NCI-H2107 treated with DMSO at 0.1 percent for 48 hours (cell line): ENCODE measurements around the gene TMEM161B.
"Not testable (repeated sequence)": the region's sequence is repeated elsewhere in the genome, so short reads cannot be mapped to it uniquely, and the experiment has no call there.

Experiments
- DNase-seq: peaks from one replicate; lab custom pipeline; 2025; ENCODE audit not compliant: unreplicated experiment; lab: John Stamatoyannopoulos, UW

The TMEM161B gene

DNA sequence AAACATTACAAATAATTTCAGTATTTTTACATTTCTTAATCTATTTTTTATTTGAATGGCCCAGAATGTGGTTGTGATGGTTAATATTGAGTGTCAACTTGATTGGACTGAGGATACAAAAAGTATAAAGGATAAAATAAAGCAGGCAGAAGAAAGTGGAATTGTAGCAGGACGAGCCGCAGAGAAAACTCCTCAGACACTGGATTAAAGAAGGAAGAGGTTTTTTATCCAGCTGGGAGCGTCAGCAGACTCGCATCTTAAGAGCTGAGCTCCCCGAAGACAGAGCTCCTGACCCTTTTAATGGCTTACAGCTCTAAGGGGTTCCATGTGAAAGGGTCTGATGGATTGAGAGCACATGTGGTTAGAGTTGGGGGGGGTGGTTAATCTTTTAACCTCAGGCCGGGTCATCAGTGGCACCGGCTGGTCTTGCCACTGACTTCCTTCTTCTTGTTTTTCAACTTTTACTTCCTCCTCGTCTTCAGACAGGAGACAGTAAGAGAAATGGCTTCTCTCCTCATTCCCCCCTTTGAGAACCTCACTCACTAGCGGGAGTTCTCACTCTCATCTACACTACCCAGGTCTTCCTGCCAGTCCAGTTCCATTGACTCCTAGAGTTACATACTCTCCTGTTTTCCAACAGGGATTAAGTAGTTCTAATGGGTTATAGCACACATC is 80.0 kb downstream of the TMEM161B start:
- no peak for DNase-seq

DNA sequence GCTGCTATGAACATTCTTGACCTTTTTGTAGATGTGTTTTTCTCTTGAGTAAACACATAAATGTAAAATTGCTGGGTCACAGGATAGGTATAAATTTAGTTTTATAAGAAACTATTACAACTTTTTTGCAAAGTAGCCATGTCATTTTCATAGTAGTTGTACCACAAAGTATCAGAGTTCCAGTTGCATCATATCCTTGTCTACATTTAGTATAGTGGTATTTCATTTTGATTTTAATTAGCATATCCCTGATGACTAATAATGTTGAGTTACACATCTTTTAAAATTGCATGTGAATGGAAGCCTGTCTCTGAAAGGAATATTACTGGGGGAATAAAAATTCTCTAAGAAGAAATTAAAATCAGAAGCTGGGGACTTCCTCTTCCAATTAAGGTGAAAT is 85.4 kb downstream of the TMEM161B start:
- no peak for DNase-seq

DNA sequence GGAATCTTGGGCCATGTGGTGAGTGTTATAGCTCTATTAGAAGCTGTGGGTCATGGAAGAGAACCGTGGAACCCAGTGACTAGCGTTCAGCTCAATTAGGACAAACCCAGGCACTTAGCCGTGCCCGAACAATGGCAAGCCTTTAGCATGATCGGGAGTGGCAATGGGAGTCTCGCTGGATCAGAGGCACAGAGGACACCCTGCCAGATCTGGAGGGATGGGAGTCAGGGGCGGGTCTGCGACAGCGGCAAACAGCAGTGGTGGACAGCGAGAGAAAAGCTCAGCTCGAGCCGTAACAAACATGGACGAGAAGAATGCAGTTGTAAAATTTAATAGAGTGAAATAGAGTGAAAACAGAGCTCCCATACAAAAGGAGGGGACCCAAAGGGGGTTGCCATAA is 91.2 kb downstream of the TMEM161B start:
- DNase-seq: not testable (repeated sequence)

DNA sequence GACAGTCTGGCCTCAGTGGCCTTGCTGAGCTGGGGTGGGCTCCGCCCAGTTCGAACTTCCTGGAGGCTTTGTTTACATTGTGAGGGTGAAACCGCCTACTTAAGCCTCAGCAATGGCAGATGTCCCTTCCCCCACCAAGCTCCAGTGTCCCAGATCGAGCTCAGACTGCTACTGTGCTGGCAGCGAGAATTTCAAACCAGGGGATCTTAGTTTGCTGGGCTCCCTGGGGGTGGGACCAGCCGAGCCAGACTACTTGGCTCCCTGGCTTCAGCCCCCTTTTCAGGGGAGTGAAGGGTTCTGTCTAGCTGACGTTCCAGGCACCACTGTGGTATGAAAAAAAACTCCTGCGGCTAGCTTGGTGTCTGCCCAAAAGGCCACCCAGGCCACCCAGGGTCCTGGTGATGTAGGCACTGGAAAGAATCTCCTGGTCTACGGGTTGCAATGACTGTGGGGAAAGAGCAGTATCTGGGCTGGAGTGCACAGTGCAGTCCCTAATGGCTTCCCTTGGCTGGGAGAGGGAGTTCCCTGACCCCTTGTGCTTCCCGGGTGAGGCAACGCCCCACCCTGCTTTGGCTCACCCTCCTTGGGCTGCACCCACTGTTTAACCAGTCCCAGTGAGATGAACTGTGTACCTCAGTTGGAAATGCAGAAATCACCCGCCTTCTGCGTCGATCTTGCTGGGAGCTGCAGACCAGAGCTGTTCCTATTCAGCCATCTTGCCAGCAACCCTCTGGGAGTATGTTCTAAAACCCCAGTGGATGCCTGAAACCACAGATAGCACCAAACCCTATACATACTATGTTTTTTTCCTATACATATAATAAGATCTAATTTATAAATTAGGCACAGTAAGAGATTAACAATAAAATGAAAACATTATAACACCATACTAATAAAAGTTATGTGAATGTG is 95.5 kb downstream of the TMEM161B start:
- DNase-seq: no peak

DNA sequence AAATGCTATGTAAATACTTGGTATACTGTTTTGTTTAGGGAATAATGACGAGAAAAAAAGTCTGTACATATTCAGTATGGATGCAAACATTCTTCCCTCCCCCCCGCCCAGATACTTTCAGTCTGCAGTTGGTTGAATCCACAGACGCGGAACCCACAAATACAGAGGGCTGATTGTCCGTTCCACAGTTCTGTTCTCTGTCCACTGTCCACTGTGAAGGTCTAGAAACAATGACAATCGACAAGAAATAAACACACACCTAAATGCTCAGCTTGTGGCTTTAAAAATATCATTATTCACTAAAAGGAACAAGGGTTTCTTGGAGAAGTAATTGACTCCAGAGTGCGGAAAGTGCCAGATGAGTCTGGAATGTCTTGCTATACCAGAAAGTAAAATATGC is 109.1 kb downstream of the TMEM161B start:
- DNase-seq: no peak

DNA sequence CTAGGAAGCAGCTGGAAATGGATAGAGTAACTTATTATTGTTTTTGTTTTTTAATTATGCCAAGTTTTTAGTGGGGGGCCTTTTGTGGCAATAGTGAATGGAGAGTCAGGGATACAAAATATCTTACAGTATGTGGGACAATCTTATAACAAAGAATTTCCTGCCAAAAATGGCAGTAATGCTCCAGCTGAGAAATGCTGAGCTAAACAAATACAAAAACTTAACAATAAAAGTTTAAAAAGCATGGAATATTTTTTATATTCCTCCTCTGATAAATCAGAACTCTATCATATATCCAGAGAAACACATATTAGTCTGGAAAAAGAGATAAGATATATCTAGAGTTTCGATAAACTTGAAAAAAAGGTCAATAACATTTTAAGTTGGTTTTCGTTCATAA is 110.6 kb downstream of the TMEM161B start:
- no peak for DNase-seq

DNA sequence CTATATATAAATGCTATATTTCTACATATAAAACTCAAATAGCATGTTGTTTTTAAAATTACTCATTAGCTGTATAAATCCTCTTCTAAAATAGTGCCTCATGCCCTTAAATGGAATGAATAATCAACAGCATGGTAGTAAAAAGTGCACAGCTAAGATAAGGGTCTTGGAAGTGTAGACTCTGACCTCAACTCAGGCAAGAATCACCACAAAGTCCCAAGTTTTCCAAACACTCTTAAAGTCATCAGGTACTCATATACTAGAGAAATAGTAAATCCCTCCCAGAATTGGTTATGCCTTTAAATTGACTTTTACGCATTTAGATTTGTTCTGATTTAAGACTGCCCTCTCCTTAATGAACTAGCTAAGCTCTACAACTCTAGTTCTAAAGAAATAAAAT is 113.8 kb downstream of the TMEM161B start:
- DNase-seq: no peak

DNA sequence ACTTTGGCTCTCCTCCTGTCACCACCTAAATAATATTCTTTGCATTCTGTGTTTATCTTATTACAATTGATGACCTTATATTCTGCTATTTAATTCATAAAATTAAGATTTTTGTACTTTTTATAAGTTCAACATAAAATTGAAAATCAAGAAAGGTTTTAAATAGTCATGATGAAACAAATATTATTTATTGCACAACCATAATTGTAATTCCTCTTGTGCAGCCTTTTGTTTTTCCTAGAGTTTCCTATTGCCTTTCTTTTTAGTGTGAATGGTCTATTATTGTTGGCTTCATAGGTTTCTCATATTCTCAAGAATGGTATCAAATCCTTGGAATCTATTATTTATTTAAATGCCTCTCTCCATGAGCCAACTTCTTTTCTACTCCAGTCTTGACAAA is 117.9 kb downstream of the TMEM161B start:
- DNase-seq: no peak

DNA sequence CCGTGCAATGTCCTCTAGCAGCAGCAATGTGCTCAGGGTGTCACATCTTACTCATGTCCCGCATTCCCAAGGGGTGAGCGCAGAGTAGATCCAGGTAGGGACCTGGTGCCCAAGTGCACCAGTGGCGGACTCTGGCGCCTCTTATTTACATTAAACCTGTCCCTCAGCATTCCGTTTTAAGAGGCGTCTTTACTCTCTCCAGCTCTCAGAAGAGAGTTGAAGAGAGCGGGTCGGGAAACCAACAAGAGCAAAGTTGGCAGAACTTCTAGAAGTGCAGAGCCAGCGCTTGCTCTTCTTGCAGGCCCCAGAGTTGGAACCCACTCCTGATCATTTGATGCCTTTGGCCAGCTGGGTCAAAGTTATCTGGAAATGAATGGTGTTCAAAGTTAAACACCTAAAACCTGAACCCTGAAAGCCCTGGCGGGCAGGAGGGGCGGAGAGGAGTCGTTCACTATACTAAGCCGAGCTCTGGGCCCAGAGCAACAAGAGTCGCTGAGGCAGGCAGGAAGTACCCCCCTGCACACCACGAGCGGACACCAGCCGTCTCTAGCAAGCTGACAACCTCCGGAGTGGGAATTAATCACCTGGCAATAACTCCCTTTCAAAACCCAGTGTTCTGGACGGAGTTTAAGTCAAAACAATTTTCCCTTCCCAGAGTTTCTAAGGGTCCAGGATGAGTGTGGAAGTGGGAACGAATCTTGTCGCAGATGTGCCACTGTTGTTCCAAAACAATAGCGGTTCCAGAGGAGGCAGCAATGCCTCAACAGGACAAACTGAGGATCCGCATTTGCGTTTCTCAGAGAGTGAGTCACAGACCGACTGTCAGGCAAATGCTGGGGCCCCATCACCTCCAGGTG is 122.8 kb downstream of the TMEM161B start:
- DNase-seq: no peak

DNA sequence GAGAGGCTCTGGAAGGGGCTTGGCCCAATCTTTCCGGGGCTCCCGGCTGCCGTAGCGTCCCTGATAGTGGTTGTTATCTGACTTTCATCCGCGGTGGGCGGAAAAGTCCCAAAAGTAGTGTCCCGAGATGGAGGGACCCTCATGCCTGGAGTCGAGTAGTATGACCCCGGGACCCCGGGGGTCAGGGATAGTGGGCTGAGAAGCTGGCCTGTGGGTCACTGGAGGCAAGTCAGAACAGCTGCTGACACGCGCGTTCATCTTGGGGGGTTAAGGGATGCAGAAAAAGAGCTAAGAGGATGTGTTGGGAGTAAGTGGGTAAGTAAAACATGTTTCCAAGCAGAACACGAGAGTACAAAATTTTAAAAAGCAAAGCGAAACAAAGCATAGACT is 123.4 kb downstream of the TMEM161B start:
- DNase-seq: no peak
